Activated naive CD8-positive, alpha-beta T cell treated with anti-CD3 and anti-CD28 coated beads, Interleukin-2, amount 50 U/mL, for 24 hours (primary cell): Measurements from ENCODE around the gene HS3ST2.

ENCODE experiments used
- ATAC-seq: fragments of 150-1000 bp; cut with Tn5 transposase; one replicate; pipeline ENCODE4 v1.10.0; 2021
- DNase-seq: peaks from one replicate; pipeline ENCODE4 v3.0.0; 2021
- H3K27ac Mint-ChIP-seq: one replicate; pipeline ENCODE4 v1.8.0; 2021; ENCODE audit warnings: mild to moderate bottlenecking, mixed read lengths
- H3K27me3 Mint-ChIP-seq: one replicate; pipeline ENCODE4 v1.8.0; 2021; ENCODE audit warnings: mixed read lengths
- H3K36me3 Mint-ChIP-seq: one replicate; pipeline ENCODE4 v1.8.0; 2021; ENCODE audit warnings: low read depth, mixed read lengths
- H3K4me1 Mint-ChIP-seq: one replicate; pipeline ENCODE4 v1.8.0; 2021; ENCODE audit warnings: mixed read lengths
- H3K4me3 Mint-ChIP-seq: one replicate; pipeline ENCODE4 v1.8.0; 2021; ENCODE audit warnings: mild to moderate bottlenecking, moderate library complexity, mixed read lengths
- H3K9me3 Mint-ChIP-seq: one replicate; pipeline ENCODE4 v1.8.0; 2021; ENCODE audit warnings: mixed read lengths

HS3ST2 gene

GRCh38 chr16:22813948-22814710 is at the start of gene HS3ST2:
Gene HS3ST2 (plus strand): TSS chr16:22814162. CDS start chr16:22814611, 449 bp downstream.
- no peak for DNase-seq
- Mint-ChIP-seq H3K27me3 (peaks cover 45% of the 10 kb centered on the region), H3K4me1 (peaks cover 6% of the 10 kb centered on the region), H3K36me3 (no peaks in the 10 kb centered on the region), H3K27ac (no peak within 1 kb of the TSS), H3K4me3 (no peak within 1 kb of the TSS), H3K9me3 (peaks cover 1% of the 10 kb centered on the region)
- ATAC-seq, result no peak

- Mint-ChIP-seq H3K27ac (no peak overlapping the region), H3K4me1 (no peaks in the 10 kb centered on the region), H3K27me3 (peaks cover 17% of the 10 kb centered on the region), H3K9me3 (no peaks in the 10 kb centered on the region), H3K36me3 (no peaks in the 10 kb centered on the region), H3K4me3 (no peak overlapping the region)
- no peak for ATAC-seq
- DNase-seq, result no peak
Observed at GRCh38 chr16:22764662-22765327, 49.2 kb upstream of the HS3ST2 start.

- peaks cover 20% of the 10 kb centered on the region for H3K27me3 Mint-ChIP-seq
- DNase-seq, result no peak
Observed at GRCh38 chr16:22765479-22765878, 48.5 kb upstream of the HS3ST2 start.

GRCh38 chr16:22770866-22771265 is 43.1 kb upstream of the HS3ST2 start:
- Mint-ChIP-seq H3K36me3 (no peaks in the 10 kb centered on the region), H3K9me3 (no peaks in the 10 kb centered on the region), H3K27ac (no peak overlapping the region), H3K4me3 (no peak overlapping the region), H3K4me1 (no peaks in the 10 kb centered on the region), H3K27me3 (peaks cover 30% of the 10 kb centered on the region)
- ATAC-seq (no peak), DNase-seq (no peak)

More at GRCh38 chr16:22765479-22765878, 48.5 kb upstream of the HS3ST2 start:
- H3K4me1 Mint-ChIP-seq, result no peaks in the 10 kb centered on the region
- H3K9me3 Mint-ChIP-seq, result no peaks in the 10 kb centered on the region
- H3K4me3 Mint-ChIP-seq, result no peak overlapping the region
- no peaks in the 10 kb centered on the region for H3K36me3 Mint-ChIP-seq
- H3K27ac Mint-ChIP-seq, result no peak overlapping the region
- no peak for ATAC-seq

GRCh38 chr16:22771551-22771950 is 42.4 kb upstream of the HS3ST2 start:
- DNase-seq (no peak), ATAC-seq (no peak)
- Mint-ChIP-seq H3K27ac (no peak overlapping the region), H3K9me3 (no peaks in the 10 kb centered on the region), H3K4me1 (no peaks in the 10 kb centered on the region), H3K4me3 (no peak overlapping the region), H3K36me3 (no peaks in the 10 kb centered on the region), H3K27me3 (peaks cover 28% of the 10 kb centered on the region)

- Mint-ChIP-seq H3K36me3 (no peaks in the 10 kb centered on the region), H3K27ac (no peak overlapping the region), H3K9me3 (no peaks in the 10 kb centered on the region), H3K4me3 (no peak overlapping the region), H3K27me3 (peaks cover 30% of the 10 kb centered on the region), H3K4me1 (no peaks in the 10 kb centered on the region)
- no peak for ATAC-seq
- DNase-seq, result no peak
Observed at GRCh38 chr16:22775220-22775922, 38.6 kb upstream of the HS3ST2 start.

GRCh38 chr16:22781480-22781879 is 32.5 kb upstream of the HS3ST2 start:
- Mint-ChIP-seq H3K27me3 (peaks cover 14% of the 10 kb centered on the region), H3K4me3 (no peak overlapping the region), H3K36me3 (no peaks in the 10 kb centered on the region), H3K27ac (no peak overlapping the region), H3K4me1 (no peaks in the 10 kb centered on the region), H3K9me3 (no peaks in the 10 kb centered on the region)
- no peak for ATAC-seq
- DNase-seq, result no peak

- no peak overlapping the region for H3K27ac Mint-ChIP-seq
- peaks cover 8% of the 10 kb centered on the region for H3K27me3 Mint-ChIP-seq
- DNase-seq (no peak), ATAC-seq (no peak)
- no peak overlapping the region for H3K4me3 Mint-ChIP-seq
- no peaks in the 10 kb centered on the region for H3K36me3 Mint-ChIP-seq
- no peaks in the 10 kb centered on the region for H3K4me1 Mint-ChIP-seq
- no peaks in the 10 kb centered on the region for H3K9me3 Mint-ChIP-seq
Observed at GRCh38 chr16:22782314-22782713, 31.6 kb upstream of the HS3ST2 start.

GRCh38 chr16:22784690-22785214 is 29.2 kb upstream of the HS3ST2 start:
- no peak for DNase-seq

GRCh38 chr16:22785552-22785951 is 28.4 kb upstream of the HS3ST2 start:
- no peak overlapping the region for H3K27ac Mint-ChIP-seq
- no peak for ATAC-seq
- H3K4me1 Mint-ChIP-seq, result no peaks in the 10 kb centered on the region
- H3K36me3 Mint-ChIP-seq, result no peaks in the 10 kb centered on the region
- no peak overlapping the region for H3K4me3 Mint-ChIP-seq
- no peak for DNase-seq
- no peaks in the 10 kb centered on the region for H3K9me3 Mint-ChIP-seq
- H3K27me3 Mint-ChIP-seq, result peaks cover 4% of the 10 kb centered on the region

More at GRCh38 chr16:22784690-22785214, 29.2 kb upstream of the HS3ST2 start:
- no peak for ATAC-seq
- Mint-ChIP-seq H3K27me3 (peaks cover 4% of the 10 kb centered on the region), H3K4me1 (no peaks in the 10 kb centered on the region), H3K36me3 (no peaks in the 10 kb centered on the region), H3K27ac (no peak overlapping the region), H3K4me3 (no peak overlapping the region), H3K9me3 (no peaks in the 10 kb centered on the region)

- H3K4me1 Mint-ChIP-seq, result no peaks in the 10 kb centered on the region
- DNase-seq (no peak), ATAC-seq (no peak)
- peaks cover 4% of the 10 kb centered on the region for H3K27me3 Mint-ChIP-seq
- H3K4me3 Mint-ChIP-seq, result no peak overlapping the region
- H3K9me3 Mint-ChIP-seq, result no peaks in the 10 kb centered on the region
- no peak overlapping the region for H3K27ac Mint-ChIP-seq
- no peaks in the 10 kb centered on the region for H3K36me3 Mint-ChIP-seq
Observed at GRCh38 chr16:22786284-22786683, 27.7 kb upstream of the HS3ST2 start.

GRCh38 chr16:22786691-22787090 is 27.3 kb upstream of the HS3ST2 start:
- no peak overlapping the region for H3K27ac Mint-ChIP-seq

GRCh38 chr16:22787466-22788192 is 26.3 kb upstream of the HS3ST2 start:
- DNase-seq (no peak), ATAC-seq (peak; percentile 61)
- Mint-ChIP-seq H3K4me1 (no peaks in the 10 kb centered on the region), H3K27ac (no peak overlapping the region), H3K36me3 (no peaks in the 10 kb centered on the region), H3K4me3 (no peak overlapping the region), H3K27me3 (peaks cover 4% of the 10 kb centered on the region), H3K9me3 (no peaks in the 10 kb centered on the region)

More at GRCh38 chr16:22786691-22787090, 27.3 kb upstream of the HS3ST2 start:
- DNase-seq, result no peak
- Mint-ChIP-seq H3K4me1 (no peaks in the 10 kb centered on the region), H3K27me3 (peaks cover 4% of the 10 kb centered on the region), H3K9me3 (no peaks in the 10 kb centered on the region), H3K4me3 (no peak overlapping the region), H3K36me3 (no peaks in the 10 kb centered on the region)
- no peak for ATAC-seq

GRCh38 chr16:22788193-22788530 is 25.8 kb upstream of the HS3ST2 start:
- no peak for DNase-seq
- Mint-ChIP-seq H3K27ac (no peak overlapping the region), H3K27me3 (peaks cover 4% of the 10 kb centered on the region), H3K4me3 (no peak overlapping the region), H3K36me3 (no peaks in the 10 kb centered on the region), H3K4me1 (no peaks in the 10 kb centered on the region), H3K9me3 (no peaks in the 10 kb centered on the region)
- no peak for ATAC-seq
